Bronchial epithelial cell (primary cell): ENCODE data around the gene UST. TPM values are rescaled to one million over a fixed set of nuclear protein-coding genes. Genes with fewer than 3 reads are reported as not detected.

Source experiments
- DNase-seq: peaks from one replicate; pipeline ENCODE4 v3.0.0-alpha.2; 2010; ENCODE audit warnings: low read depth
- FAIRE-seq: peaks from 2 replicates; lab custom pipeline; 2011; peaks lifted over from hg19 to GRCh38; lab: Jason Lieb, UNC
- H3K27me3 ChIP-seq: 2 replicates; pipeline ENCODE4 v1.5.1; 2011; ENCODE audit warnings: low read length; ENCODE audit not compliant: control insufficient read depth, insufficient read depth
- H3K36me3 ChIP-seq: 2 replicates; pipeline ENCODE4 v1.5.1; 2011; ENCODE audit warnings: low read length; ENCODE audit not compliant: control insufficient read depth, insufficient read depth
- H3K4me3 ChIP-seq: 2 replicates; pipeline ENCODE4 v1.5.1; 2011; ENCODE audit warnings: mild to moderate bottlenecking, low read depth, low read length, control low read depth
- total RNA-seq: library from RNA; depleted of rRNA; stranded (reverse); fragments of >200 nt; gene quantifications from 2 replicates; pipeline ENCODE4 v1.2.1, GENCODE V29; 2014
- TF ChIP-seq, protein P1 (sequence below): IDR thresholded peaks from 2 replicates; pipeline ENCODE4 v1.5.1; 2011; ENCODE audit warnings: mild to moderate bottlenecking, moderate library complexity, low read length, control low read depth, inconsistent platforms; ENCODE audit not compliant: insufficient read depth, severe bottlenecking

Gene UST
- total RNA-seq, 1 donor from 2014 or later: 18.7 TPM

DNA sequence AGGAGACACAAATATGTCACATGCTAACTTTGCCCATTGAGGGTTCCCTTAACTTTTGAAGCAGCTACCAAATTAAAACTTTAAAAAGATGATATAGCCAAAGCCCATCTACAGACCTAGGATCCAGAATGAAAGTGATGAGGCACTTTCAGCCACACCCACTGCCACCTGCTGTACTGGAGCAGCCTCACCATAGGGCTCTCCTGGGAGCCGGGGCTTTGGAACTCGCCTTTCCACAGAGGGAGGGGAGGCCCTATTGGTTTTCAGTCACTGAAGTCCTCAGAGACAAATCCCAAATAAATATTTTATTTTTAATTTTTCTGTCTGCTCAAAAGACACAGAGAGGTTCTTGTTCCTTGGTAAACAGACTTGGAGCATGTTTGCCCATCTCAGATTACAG lies 332.6 kb downstream of the UST start:
- no peak overlapping the region for H3K4me3 ChIP-seq
- TF ChIP-seq, protein P1, sequence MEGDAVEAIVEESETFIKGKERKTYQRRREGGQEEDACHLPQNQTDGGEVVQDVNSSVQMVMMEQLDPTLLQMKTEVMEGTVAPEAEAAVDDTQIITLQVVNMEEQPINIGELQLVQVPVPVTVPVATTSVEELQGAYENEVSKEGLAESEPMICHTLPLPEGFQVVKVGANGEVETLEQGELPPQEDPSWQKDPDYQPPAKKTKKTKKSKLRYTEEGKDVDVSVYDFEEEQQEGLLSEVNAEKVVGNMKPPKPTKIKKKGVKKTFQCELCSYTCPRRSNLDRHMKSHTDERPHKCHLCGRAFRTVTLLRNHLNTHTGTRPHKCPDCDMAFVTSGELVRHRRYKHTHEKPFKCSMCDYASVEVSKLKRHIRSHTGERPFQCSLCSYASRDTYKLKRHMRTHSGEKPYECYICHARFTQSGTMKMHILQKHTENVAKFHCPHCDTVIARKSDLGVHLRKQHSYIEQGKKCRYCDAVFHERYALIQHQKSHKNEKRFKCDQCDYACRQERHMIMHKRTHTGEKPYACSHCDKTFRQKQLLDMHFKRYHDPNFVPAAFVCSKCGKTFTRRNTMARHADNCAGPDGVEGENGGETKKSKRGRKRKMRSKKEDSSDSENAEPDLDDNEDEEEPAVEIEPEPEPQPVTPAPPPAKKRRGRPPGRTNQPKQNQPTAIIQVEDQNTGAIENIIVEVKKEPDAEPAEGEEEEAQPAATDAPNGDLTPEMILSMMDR: no peak
- DNase-seq: no peak
- no peaks in the 10 kb centered on the region for H3K36me3 ChIP-seq
- FAIRE-seq: no peak
- H3K27me3 ChIP-seq: no peaks in the 10 kb centered on the region

DNA sequence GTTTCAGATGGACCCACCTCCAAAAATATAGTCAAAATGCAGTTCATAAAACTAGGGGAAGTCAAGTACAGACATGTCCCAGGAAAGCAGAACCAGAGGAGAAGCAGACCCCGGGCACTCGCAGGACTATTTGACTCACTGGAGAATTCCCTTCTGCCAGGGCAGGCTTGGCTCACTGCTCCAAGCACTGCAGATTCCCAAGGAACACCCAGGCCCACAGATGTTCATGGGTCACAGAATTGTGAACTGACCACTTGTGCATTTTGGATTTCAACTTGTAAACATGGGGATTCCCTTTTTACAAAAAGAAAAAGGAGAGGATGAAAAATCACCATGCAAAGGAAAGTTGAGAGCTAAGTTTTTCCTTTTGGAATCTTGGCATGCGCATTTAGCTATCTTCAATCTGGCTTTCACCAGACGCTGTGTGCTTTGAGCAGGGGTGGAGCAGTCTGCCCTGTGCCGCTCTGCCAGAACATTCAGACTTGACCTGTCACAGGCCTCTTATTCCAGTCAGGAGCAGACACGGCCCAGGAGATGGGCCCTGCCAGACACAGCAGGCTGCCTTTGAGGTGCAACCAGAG lies 333.2 kb downstream of the UST start:
- Histone ChIP-seq H3K36me3 (no peaks in the 10 kb centered on the region), H3K4me3 (no peak overlapping the region), H3K27me3 (no peaks in the 10 kb centered on the region)
- no peak for FAIRE-seq
- TF ChIP-seq, protein P1: no peak
- DNase-seq: peak; percentile 71

DNA sequence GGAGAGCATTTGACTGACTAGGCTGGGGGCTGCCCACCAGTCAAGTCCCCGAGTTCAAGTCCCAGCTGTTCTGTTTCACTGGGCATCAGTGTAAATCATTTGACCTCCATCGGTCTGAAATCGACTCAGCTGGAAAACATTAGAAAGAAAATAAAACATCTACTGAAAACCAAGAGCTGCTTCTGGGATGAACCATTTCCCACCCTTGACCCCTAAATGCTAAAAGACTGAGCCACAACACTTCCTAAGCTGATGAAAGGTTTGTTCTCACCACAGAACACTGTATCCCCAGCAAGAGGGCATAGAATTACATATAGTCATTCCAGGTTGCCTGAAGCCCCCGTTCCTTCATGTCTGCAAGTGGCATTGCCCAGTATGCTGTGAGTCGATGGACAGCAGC lies 333.7 kb downstream of the UST start:
- no peak overlapping the region for H3K4me3 ChIP-seq
- TF ChIP-seq, protein P1: no peak
- FAIRE-seq: no peak
- no peaks in the 10 kb centered on the region for H3K36me3 ChIP-seq
- H3K27me3 ChIP-seq: no peaks in the 10 kb centered on the region
- no peak for DNase-seq

DNA sequence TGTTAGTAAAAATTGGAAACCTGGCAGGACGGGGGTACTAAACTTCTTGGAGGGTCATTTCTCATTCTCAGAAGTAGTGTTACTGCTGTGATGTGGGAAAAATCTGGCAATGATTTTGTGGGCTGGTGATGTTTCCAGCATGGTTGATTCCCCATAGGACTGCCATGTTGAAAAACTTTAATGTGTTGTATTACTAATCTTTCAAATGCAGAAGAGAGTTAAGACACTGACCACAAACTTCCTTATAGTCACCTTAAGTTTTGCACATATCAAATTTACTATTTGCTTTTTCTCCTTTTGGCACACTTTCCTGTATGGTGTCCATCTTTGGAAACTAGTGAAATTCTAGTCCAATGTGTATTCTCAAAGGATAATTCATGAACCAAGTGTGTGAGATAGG lies 334.5 kb downstream of the UST start:
- no peak for DNase-seq
- TF ChIP-seq, protein P1: no peak
- H3K27me3 ChIP-seq: no peaks in the 10 kb centered on the region
- H3K4me3 ChIP-seq: no peak overlapping the region
- no peaks in the 10 kb centered on the region for H3K36me3 ChIP-seq
- FAIRE-seq: no peak

DNA sequence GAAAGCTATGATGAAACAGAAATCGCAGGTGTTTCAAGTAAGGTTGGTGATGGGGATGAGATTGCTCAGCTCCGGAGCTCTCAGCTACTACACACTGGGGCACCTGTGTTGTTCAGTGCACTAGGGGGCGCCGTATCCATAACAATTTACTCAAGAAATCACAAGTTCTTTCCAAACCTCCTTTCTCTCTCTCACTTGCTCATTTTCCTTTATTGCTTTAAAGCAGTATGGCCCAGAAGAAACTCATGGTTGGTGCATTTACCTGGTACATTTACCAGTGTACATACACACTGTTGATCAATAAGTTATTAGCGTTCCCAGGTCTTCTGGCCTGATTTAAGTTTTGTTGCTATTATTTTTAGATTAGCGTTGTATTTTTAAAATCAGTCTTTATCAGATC lies 335.5 kb downstream of the UST start:
- DNase-seq (peak; percentile 56), FAIRE-seq (peak; percentile 18)
- Histone ChIP-seq H3K36me3 (no peaks in the 10 kb centered on the region), H3K27me3 (no peaks in the 10 kb centered on the region), H3K4me3 (no peak overlapping the region)
- TF ChIP-seq, protein P1: peak; percentile 89

DNA sequence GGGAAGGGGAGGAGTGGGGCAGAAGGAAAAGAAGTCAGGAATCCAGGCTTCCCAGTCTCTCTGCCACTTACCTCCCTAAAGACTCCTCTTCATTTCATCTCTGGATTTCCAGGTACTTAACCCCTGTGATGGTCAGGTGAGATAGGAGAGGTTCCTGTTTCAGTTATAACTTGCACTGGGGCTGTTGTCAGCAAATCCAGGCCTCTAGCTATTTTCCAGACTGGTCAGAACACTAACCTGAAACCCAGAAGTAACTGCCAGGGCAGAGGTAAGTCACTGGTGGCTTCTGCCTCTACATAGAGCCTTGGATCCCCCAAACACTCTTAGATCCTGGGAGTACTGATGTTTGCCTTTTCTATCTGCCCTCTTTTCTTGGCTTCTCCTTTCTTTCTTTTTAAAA lies 337.2 kb downstream of the UST start:
- TF ChIP-seq, protein P1: no peak

More for the DNA sequence above, 337.2 kb downstream of the UST start:
- H3K4me3 ChIP-seq: no peak overlapping the region
- FAIRE-seq: no peak
- no peak for DNase-seq
- no peaks in the 10 kb centered on the region for H3K36me3 ChIP-seq
- H3K27me3 ChIP-seq: peaks cover 2% of the 10 kb centered on the region
